K562 (cell line): ENCODE measurements around the gene NHSL2. TPM values are rescaled to one million over a fixed set of nuclear protein-coding genes. Genes with fewer than 3 reads are reported as not detected.

Experiments used
- ARID3B ChIP-seq: fragments of 250-450 bp; sonication (Bioruptor Pico); IDR thresholded peaks from 2 replicates; pipeline ENCODE4 v1.4.0; 2020; ENCODE audit warnings: borderline replicate concordance
- ATF3 ChIP-seq, 2 experiments: fragments of 450-650 bp in 1 of 2; sonication (generic) in 1 of 2; formaldehyde crosslinking in 1 of 2; IDR thresholded peaks in 1 of 2; conservative IDR thresholded peaks in 1 of 2; 2 replicates each; pipeline versions ENCODE4 v1.6.1 to v1.8.1; 2016 to 2023; ENCODE audit warnings: mild to moderate bottlenecking in 2 of 2, moderate library complexity in 2 of 2, inconsistent platforms in 1 of 2, missing genetic modification reagents in 1 of 2
- IRF9 ChIP-seq: fragments of 450-650 bp; IDR thresholded peaks from 2 replicates; pipeline ENCODE4 v1.6.1; 2016; ENCODE audit warnings: missing biosample characterization, missing genetic modification characterization
- MECOM ChIP-seq: fragments of 250-450 bp; sonication (Bioruptor Pico); IDR thresholded peaks from 2 replicates; pipeline ENCODE4 v1.8.0; 2022; ENCODE audit warnings: inconsistent platforms
- NCOA1 ChIP-seq: fragments of 450-650 bp; IDR thresholded peaks from 2 replicates; pipeline ENCODE4 v1.6.1; 2016; ENCODE audit warnings: low read depth
- PML ChIP-seq: IDR thresholded peaks from 2 replicates; pipeline ENCODE4 v1.6.1; 2012; ENCODE audit warnings: low read length, inconsistent platforms
- POLR3A ChIP-seq: IDR thresholded peaks from 2 replicates; pipeline ENCODE4 v1.6.1; 2011; ENCODE audit warnings: borderline replicate concordance, mild to moderate bottlenecking, moderate library complexity; ENCODE audit not compliant: insufficient read length, insufficient read depth; ENCODE audit errors: extremely low read depth
- SREBF2 ChIP-seq: sonication (generic); formaldehyde crosslinking; IDR thresholded peaks from 2 replicates; pipeline ENCODE4 v1.4.0; 2020; ENCODE audit warnings: mild to moderate bottlenecking, missing genetic modification reagents
- ZNF12 ChIP-seq: sonication (generic); formaldehyde crosslinking; IDR thresholded peaks from 2 replicates; pipeline ENCODE4 v1.4.0; 2020; ENCODE audit warnings: mild to moderate bottlenecking, missing genetic modification reagents
- ZNF165 ChIP-seq: fragments of 250-450 bp; sonication (Bioruptor Pico); IDR thresholded peaks from 2 replicates; pipeline ENCODE4 v1.4.0; 2020; ENCODE audit warnings: borderline replicate concordance
- polyA plus RNA-seq, 8 experiments: library from polyadenylated mRNA; depleted of rRNA in 4 of 8; stranded (reverse) in 5 of 8; unstranded in 3 of 8; fragments of >200 nt; fragmentation: Nextera tagmentation in 2 of 8; fragmentation: Illumina TruSeq in 1 of 8; extraction: Ambion mirVana in 2 of 8; extraction: Trizol in 1 of 8; gene quantifications; 2 replicates each; pipeline versions ENCODE4 v1.2.1 to v1.2.3, GENCODE V29; 2011 to 2014; ENCODE audit warnings: inconsistent platforms in 1 of 8, missing spikeins in 1 of 8
- total RNA-seq, 7 experiments: library from RNA; depleted of rRNA in 6 of 7; stranded (reverse); fragments of >200 nt in 6 of 7; fragmentation: Illumina TruSeq in 2 of 7; extraction: Trizol in 2 of 7; gene quantifications; 2 replicates each; pipeline versions ENCODE4 v1.2.1 to v1.2.3, GENCODE V29; 2011 to 2021; ENCODE audit warnings: low replicate concordance in 1 of 7
- TF ChIP-seq, protein P1 (sequence below): fragments of 450-650 bp; formaldehyde crosslinking; IDR thresholded peaks from 2 replicates; pipeline ENCODE4 v1.4.0; 2020; ENCODE audit warnings: mild to moderate bottlenecking, mixed read lengths
- TF ChIP-seq, protein P2 (sequence below): sonication (generic); formaldehyde crosslinking; IDR thresholded peaks from 2 replicates; pipeline ENCODE4 v1.8.0; 2023; ENCODE audit warnings: missing genetic modification reagents, mild to moderate bottlenecking, borderline replicate concordance
- TF ChIP-seq, protein P3 (sequence below): fragments of 250-450 bp; sonication (Bioruptor Pico); IDR thresholded peaks from 2 replicates; pipeline ENCODE4 v1.8.0; 2022; ENCODE audit warnings: moderate library complexity, mild to moderate bottlenecking, inconsistent platforms

NHSL2 gene
- total and polyA plus RNA-seq, 9 of the 15 experiments (the other 6 are each of a cell fraction or from before 2014, with no cell fraction given), result 0.02 TPM; not detected in 8

GRCh38 chrX:72181178-72182125, 270.8 kb downstream of the NHSL2 start, which contains the start of gene PIN4 (continued):
- TF ChIP-seq, protein P1, sequence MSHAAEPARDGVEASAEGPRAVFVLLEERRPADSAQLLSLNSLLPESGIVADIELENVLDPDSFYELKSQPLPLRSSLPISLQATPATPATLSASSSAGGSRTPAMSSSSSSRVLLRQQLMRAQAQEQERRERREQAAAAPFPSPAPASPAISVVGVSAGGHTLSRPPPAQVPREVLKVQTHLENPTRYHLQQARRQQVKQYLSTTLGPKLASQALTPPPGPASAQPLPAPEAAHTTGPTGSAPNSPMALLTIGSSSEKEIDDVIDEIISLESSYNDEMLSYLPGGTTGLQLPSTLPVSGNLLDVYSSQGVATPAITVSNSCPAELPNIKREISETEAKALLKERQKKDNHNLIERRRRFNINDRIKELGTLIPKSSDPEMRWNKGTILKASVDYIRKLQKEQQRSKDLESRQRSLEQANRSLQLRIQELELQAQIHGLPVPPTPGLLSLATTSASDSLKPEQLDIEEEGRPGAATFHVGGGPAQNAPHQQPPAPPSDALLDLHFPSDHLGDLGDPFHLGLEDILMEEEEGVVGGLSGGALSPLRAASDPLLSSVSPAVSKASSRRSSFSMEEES (CRISPR knock-in tag), result no peak
- TF ChIP-seq NCOA1 (no peak), ZNF12 (CRISPR knock-in tag) (no peak), ARID3B (CRISPR knock-in tag) (no peak), MECOM (no peak), ZNF165 (CRISPR knock-in tag) (no peak), ATF3 (IDR thresholded peaks at IDR 0.05) (no peak), ATF3 (CRISPR knock-in tag; conservative IDR thresholded peaks at IDR 0.05) (no peak), PML (no peak), POLR3A (no peak), IRF9 (tag) (no peak), SREBF2 (CRISPR knock-in tag) (no peak)
- TF ChIP-seq, protein P2, sequence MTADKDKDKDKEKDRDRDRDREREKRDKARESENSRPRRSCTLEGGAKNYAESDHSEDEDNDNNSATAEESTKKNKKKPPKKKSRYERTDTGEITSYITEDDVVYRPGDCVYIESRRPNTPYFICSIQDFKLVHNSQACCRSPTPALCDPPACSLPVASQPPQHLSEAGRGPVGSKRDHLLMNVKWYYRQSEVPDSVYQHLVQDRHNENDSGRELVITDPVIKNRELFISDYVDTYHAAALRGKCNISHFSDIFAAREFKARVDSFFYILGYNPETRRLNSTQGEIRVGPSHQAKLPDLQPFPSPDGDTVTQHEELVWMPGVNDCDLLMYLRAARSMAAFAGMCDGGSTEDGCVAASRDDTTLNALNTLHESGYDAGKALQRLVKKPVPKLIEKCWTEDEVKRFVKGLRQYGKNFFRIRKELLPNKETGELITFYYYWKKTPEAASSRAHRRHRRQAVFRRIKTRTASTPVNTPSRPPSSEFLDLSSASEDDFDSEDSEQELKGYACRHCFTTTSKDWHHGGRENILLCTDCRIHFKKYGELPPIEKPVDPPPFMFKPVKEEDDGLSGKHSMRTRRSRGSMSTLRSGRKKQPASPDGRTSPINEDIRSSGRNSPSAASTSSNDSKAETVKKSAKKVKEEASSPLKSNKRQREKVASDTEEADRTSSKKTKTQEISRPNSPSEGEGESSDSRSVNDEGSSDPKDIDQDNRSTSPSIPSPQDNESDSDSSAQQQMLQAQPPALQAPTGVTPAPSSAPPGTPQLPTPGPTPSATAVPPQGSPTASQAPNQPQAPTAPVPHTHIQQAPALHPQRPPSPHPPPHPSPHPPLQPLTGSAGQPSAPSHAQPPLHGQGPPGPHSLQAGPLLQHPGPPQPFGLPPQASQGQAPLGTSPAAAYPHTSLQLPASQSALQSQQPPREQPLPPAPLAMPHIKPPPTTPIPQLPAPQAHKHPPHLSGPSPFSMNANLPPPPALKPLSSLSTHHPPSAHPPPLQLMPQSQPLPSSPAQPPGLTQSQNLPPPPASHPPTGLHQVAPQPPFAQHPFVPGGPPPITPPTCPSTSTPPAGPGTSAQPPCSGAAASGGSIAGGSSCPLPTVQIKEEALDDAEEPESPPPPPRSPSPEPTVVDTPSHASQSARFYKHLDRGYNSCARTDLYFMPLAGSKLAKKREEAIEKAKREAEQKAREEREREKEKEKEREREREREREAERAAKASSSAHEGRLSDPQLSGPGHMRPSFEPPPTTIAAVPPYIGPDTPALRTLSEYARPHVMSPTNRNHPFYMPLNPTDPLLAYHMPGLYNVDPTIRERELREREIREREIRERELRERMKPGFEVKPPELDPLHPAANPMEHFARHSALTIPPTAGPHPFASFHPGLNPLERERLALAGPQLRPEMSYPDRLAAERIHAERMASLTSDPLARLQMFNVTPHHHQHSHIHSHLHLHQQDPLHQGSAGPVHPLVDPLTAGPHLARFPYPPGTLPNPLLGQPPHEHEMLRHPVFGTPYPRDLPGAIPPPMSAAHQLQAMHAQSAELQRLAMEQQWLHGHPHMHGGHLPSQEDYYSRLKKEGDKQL, result no peak
- TF ChIP-seq, protein P3, sequence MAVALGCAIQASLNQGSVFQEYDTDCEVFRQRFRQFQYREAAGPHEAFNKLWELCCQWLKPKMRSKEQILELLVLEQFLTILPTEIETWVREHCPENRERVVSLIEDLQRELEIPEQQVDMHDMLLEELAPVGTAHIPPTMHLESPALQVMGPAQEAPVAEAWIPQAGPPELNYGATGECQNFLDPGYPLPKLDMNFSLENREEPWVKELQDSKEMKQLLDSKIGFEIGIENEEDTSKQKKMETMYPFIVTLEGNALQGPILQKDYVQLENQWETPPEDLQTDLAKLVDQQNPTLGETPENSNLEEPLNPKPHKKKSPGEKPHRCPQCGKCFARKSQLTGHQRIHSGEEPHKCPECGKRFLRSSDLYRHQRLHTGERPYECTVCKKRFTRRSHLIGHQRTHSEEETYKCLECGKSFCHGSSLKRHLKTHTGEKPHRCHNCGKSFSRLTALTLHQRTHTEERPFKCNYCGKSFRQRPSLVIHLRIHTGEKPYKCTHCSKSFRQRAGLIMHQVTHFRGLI (CRISPR knock-in tag), result no peak
